Endothelial cell of umbilical vein (primary cell): ENCODE results near the gene KRT3. TPM values are rescaled to one million over a fixed set of nuclear protein-coding genes. Genes with fewer than 3 reads are reported as not detected.

Experiments used
- BruUV-seq: library from RNA; stranded (reverse); fragments of 400-500 nt; replicated peaks from 2 replicates; lab custom pipeline; 2021; lab: Mats Ljungman, UMichigan
- CTCF ChIA-PET: fragments of 300-600, 350-600 bp; sonication (Branson Sonifier 250); formaldehyde crosslinking; loops from one replicate; lab custom pipeline; 2021; ENCODE audit warnings: antibody characterized with exemption, inconsistent platforms; lab: Charles Lee
- POLR2A ChIA-PET: fragments of 300-600, 350-600 bp; sonication (Branson Sonifier 250); formaldehyde crosslinking; loops from one replicate; lab custom pipeline; 2021; ENCODE audit warnings: antibody characterized with exemption, inconsistent platforms; lab: Charles Lee
- DNase-seq: peaks from one replicate; pipeline ENCODE4 v3.0.0-alpha.2; 2011; ENCODE audit warnings: low read depth, low spot score
- FAIRE-seq: peaks from 2 replicates; lab custom pipeline; 2011; peaks lifted over from hg19 to GRCh38; lab: Jason Lieb, UNC
- H2AFZ ChIP-seq: 2 replicates; pipeline ENCODE4 v1.6.0; 2012; ENCODE audit warnings: low read depth, low read length, control low read depth, inconsistent platforms
- H3K27ac ChIP-seq: 2 replicates; pipeline ENCODE4 v1.5.1; 2011; ENCODE audit warnings: low read depth, mild to moderate bottlenecking, control low read depth, low read length, moderate library complexity; ENCODE audit not compliant: insufficient read depth
- H3K27me3 ChIP-seq, 2 experiments: 2 replicates each; pipeline versions ENCODE4 v1.6.0 to v1.6.1; 2011; ENCODE audit warnings: low read length in 2 of 2, mixed read lengths in 1 of 2; ENCODE audit not compliant: control insufficient read depth in 2 of 2, insufficient read depth in 2 of 2
- H3K36me3 ChIP-seq, 2 experiments: 2 replicates in 1 of 2; 3 replicates in 1 of 2; pipeline ENCODE4 v1.5.1; 2011; ENCODE audit warnings: low read length in 2 of 2, mild to moderate bottlenecking in 1 of 2, moderate library complexity in 1 of 2; ENCODE audit not compliant: control insufficient read depth in 2 of 2, insufficient read depth in 2 of 2; ENCODE audit errors: extremely low read depth in 1 of 2
- H3K4me1 ChIP-seq: 3 replicates; pipeline ENCODE4 v1.5.1; 2011; ENCODE audit warnings: mild to moderate bottlenecking, low read length; ENCODE audit not compliant: control insufficient read depth, insufficient read depth; ENCODE audit errors: extremely low read depth
- H3K4me2 ChIP-seq: 2 replicates; pipeline ENCODE4 v1.6.1; 2011; ENCODE audit warnings: low read length, control low read depth, mixed read lengths; ENCODE audit not compliant: insufficient read depth
- H3K4me3 ChIP-seq, 3 experiments: fragments of 200-600 bp in 1 of 3; sonication (generic), shearing (Covaris generic) in 1 of 3; replicated peaks in 1 of 3; 2 replicates each; pipeline ENCODE4 v1.5.1; 2011 to 2016; ENCODE audit warnings: control low read depth in 3 of 3, low read length in 3 of 3, mild to moderate bottlenecking in 2 of 3, inconsistent platforms in 1 of 3, low read depth in 1 of 3, moderate library complexity in 1 of 3; ENCODE audit not compliant: insufficient read depth in 1 of 3
- H3K79me2 ChIP-seq: 2 replicates; pipeline ENCODE4 v1.6.0; 2012; ENCODE audit warnings: low read length, inconsistent platforms; ENCODE audit not compliant: control insufficient read depth, insufficient read depth
- H3K9ac ChIP-seq: replicated peaks from 2 replicates; pipeline ENCODE3; 2011; ENCODE audit warnings: low read length, control low read depth; ENCODE audit not compliant: insufficient read depth; ENCODE audit errors: extremely low read depth
- H3K9me1 ChIP-seq: replicated peaks from 3 replicates; pipeline ENCODE4 v1.6.0; 2011; ENCODE audit warnings: mild to moderate bottlenecking, low read length; ENCODE audit not compliant: control insufficient read depth, insufficient read depth; ENCODE audit errors: extremely low read depth
- H3K9me3 ChIP-seq: replicated peaks from 2 replicates; pipeline ENCODE4 v1.5.1; 2012; ENCODE audit warnings: low read length, inconsistent platforms; ENCODE audit not compliant: control insufficient read depth, insufficient read depth
- H4K20me1 ChIP-seq: replicated peaks from 2 replicates; pipeline ENCODE3; 2011; ENCODE audit warnings: mild to moderate bottlenecking, low read length; ENCODE audit not compliant: control insufficient read depth, insufficient read depth; ENCODE audit errors: extremely low read depth
- CTCF ChIP-seq, 2 donors: IDR thresholded peaks; 1 replicate in 1 of 2; 2 replicates in 1 of 2; pipeline ENCODE4 v1.5.1; 2011; ENCODE audit warnings: low read length in 2 of 2, mild to moderate bottlenecking in 2 of 2, moderate library complexity in 2 of 2, control low read depth in 1 of 2, inconsistent platforms in 1 of 2, low read depth in 1 of 2; ENCODE audit not compliant: insufficient read depth in 1 of 2; ENCODE audit errors: extremely low read depth in 1 of 2
- EZH2 ChIP-seq: IDR thresholded peaks from 2 replicates; pipeline ENCODE4 v1.6.1; 2012; ENCODE audit warnings: borderline replicate concordance, low read depth, mild to moderate bottlenecking, moderate library complexity, low read length, inconsistent platforms; ENCODE audit not compliant: severe bottlenecking
- FOS ChIP-seq: IDR thresholded peaks from 2 replicates; pipeline ENCODE4 v1.6.1; 2011; ENCODE audit warnings: mild to moderate bottlenecking, low read length, moderate library complexity, borderline replicate concordance; ENCODE audit not compliant: insufficient read depth
- GATA2 ChIP-seq: IDR thresholded peaks from 2 replicates; pipeline ENCODE4 v1.7.0; 2011; ENCODE audit warnings: low read depth, mild to moderate bottlenecking, moderate library complexity, mixed read lengths, low read length; ENCODE audit not compliant: insufficient read length, insufficient read depth
- JUN ChIP-seq: IDR thresholded peaks from 2 replicates; pipeline ENCODE4 v1.6.1; 2011; ENCODE audit warnings: borderline replicate concordance, low read depth; ENCODE audit not compliant: insufficient read length, insufficient read depth
- MAX ChIP-seq: IDR thresholded peaks from 2 replicates; pipeline ENCODE4 v1.6.1; 2011; ENCODE audit not compliant: insufficient read depth, insufficient read length
- MYC ChIP-seq: IDR thresholded peaks from one replicate; pipeline ENCODE4 v1.6.1; 2011; ENCODE audit warnings: mild to moderate bottlenecking, low read depth, low read length
- POLR2A ChIP-seq: IDR thresholded peaks from 2 replicates; pipeline ENCODE4 v1.6.1; 2012; ENCODE audit warnings: low read depth, mild to moderate bottlenecking, control low read depth, low read length
- POLR2AphosphoS5 ChIP-seq: IDR thresholded peaks from 2 replicates; pipeline ENCODE4 v1.6.1; 2012; ENCODE audit warnings: low read depth, mild to moderate bottlenecking, control low read depth, low read length, moderate library complexity; ENCODE audit not compliant: insufficient read depth
- dilution Hi-C: fragments of 300-500 bp; cut with MboI; formaldehyde crosslinking; loops from one replicate; pipeline ENCODE4 v1.15.0; 2019; ENCODE audit warnings: low sequenced_read_pairs; ENCODE audit not compliant: extremely low pct_ligation_motif_present
- intact Hi-C: fragments of 100-400 bp; cut with micrococcal nuclease; formaldehyde crosslinking; loops from one replicate; pipeline ENCODE4 v1.10.0; 2022
- polyA plus RNA-seq, 4 experiments: library from polyadenylated mRNA; depleted of rRNA in 3 of 4; stranded (reverse) in 3 of 4; unstranded in 1 of 4; fragments of >200 nt; gene quantifications; 2 replicates each; pipeline versions ENCODE4 v1.2.1 to v1.2.3, GENCODE V29; 2011 to 2012; ENCODE audit warnings: missing spikeins in 1 of 4
- total RNA-seq: library from RNA; stranded (reverse); gene quantifications from 2 replicates; pipeline ENCODE4 v1.2.3, GENCODE V29; 2021

Gene KRT3
- total and polyA plus RNA-seq, 2 donors (not counting 3 experiments of a cell fraction or from before 2014, with no cell fraction given): not detected

- H3K4me2 ChIP-seq: no peak overlapping the region
- H3K79me2 ChIP-seq: no peaks in the 10 kb centered on the region
- CTCF ChIA-PET: no interaction called here
- BruUV-seq: no TSS peak
- H3K27me3 ChIP-seq: peaks cover 0 to 6% of the 10 kb centered on the region in 2 experiments
- no peak overlapping the region for H2AFZ ChIP-seq
- H3K27ac ChIP-seq: no peak overlapping the region
- POLR2A ChIA-PET: no interaction called here
- no peaks in the 10 kb centered on the region for H3K9me1 ChIP-seq
- H3K9me3 ChIP-seq: no peaks in the 10 kb centered on the region
- DNase-seq (no peak), FAIRE-seq (no peak)
- intact Hi-C loops: no loop called here
- TF ChIP-seq MAX (no peak), FOS (no peak), POLR2A (no peak), GATA2 (no peak), JUN (no peak), CTCF (IDR thresholded peaks at IDR 0.05; ENCODE audit: extremely low read depth in 1 of 2, insufficient read depth in 1 of 2, low read depth in 1 of 2, low read length in 2 of 2) (no peak), EZH2 (no peak), MYC (no peak), POLR2AphosphoS5 (no peak)
- no peaks in the 10 kb centered on the region for H3K4me1 ChIP-seq
- no peak overlapping the region for H3K9ac ChIP-seq
- H3K4me3 ChIP-seq: no peak overlapping the region
- dilution Hi-C loops: no loop called here
- no peaks in the 10 kb centered on the region for H3K36me3 ChIP-seq
- H4K20me1 ChIP-seq: no peaks in the 10 kb centered on the region
Observed at GRCh38 chr12:52769354-52769753, 26.6 kb downstream of the KRT3 start.
